HG03520 (cell line): ENCODE measurements around the gene PCBP2.
"Not testable (repeated sequence)": the region's sequence is repeated elsewhere in the genome, so short reads cannot be mapped to it uniquely, and the experiment has no call there.

Source experiments
- ATAC-seq: cut with Tn5 transposase; IDR thresholded peaks from one replicate; pipeline ENCODE4 v1.9.1; 2021; ENCODE audit warnings: mild to moderate bottlenecking, moderate library complexity; ENCODE audit not compliant: unreplicated experiment

PCBP2 gene

DNA sequence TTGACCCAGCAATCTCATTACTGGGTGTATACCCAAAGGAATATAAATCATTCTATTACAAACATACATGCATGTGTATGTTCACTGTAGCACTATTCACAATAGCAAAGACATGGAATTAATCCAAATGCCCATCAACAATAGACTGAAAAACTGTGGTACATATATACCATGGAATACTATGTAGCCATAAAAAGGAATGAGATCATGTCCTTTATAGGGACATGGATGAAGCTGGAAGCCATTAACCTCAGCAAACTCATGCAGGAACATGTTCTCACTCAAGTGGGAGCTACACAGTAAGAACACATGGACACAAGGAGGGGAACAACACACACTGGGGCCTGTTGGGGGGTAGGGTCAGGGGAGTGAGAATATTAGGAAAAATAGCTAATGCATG, 12.3 kb upstream of the PCBP2 start:
- not testable (repeated sequence) for ATAC-seq

DNA sequence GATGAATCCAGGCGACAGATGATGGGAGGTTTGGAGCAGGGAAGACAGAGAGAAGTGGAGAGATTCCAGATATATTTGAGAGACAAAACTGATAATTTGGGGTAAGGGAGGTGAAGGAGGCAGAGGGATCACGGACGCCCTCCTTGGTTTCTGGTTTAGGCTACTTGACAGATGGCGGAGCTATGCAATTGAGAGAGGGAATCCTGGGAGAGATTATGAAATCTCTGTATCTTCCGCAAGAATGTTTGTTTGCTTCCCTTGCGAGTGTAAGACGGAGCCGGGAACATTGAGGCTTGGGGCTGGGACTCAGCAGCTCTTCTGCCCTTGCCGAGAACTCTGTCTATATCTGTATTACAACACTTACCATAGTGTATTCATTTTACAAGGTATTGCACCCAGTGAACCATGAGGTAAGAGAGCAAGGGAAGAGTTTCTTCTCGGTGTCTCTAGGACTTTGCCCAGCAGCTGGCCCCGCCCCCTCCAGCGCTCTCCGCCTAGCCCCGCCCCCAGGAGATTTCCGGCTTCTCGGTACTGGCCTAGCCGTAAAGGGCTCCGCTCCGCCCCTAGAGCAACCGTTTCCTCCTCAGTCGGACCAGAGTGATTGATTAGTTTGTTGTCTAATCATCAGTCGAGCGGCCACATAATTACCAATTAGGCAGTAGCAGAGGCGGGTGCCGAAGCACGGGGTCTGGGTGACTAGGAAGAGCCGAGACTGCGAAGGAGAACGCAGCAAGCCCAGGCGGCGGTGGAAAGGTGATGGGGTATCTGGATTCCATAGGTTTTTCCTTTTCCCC, 10.7 kb upstream of the PCBP2 start, which contains the start of gene PRR13:
Gene PRR13, plus strand, starts transcription at position 695 of the 794 bp plus-strand sequence. CDS start 981 bp downstream, outside the sequence.
- ATAC-seq = peak; percentile 98

DNA sequence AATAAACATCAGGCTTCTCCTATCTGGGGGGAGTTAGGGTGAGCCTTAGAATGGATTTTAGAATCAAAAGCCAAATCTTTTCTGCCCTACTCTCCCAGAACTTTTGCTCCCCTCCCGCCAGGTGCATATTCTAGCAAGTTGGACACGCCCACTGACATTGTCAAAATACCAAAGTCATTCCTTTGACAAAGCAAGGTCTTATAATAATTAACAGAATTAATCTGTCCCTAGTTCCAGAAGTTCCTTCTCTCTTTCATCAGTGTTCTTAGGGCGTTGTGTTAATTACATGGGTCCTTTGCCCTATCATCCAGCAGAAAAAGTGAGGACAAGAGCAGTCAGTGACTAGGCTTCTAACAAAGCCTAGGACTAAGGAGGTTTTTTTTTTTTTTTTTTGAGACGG, 7.9 kb upstream of the PCBP2 start:
- no peak for ATAC-seq

DNA sequence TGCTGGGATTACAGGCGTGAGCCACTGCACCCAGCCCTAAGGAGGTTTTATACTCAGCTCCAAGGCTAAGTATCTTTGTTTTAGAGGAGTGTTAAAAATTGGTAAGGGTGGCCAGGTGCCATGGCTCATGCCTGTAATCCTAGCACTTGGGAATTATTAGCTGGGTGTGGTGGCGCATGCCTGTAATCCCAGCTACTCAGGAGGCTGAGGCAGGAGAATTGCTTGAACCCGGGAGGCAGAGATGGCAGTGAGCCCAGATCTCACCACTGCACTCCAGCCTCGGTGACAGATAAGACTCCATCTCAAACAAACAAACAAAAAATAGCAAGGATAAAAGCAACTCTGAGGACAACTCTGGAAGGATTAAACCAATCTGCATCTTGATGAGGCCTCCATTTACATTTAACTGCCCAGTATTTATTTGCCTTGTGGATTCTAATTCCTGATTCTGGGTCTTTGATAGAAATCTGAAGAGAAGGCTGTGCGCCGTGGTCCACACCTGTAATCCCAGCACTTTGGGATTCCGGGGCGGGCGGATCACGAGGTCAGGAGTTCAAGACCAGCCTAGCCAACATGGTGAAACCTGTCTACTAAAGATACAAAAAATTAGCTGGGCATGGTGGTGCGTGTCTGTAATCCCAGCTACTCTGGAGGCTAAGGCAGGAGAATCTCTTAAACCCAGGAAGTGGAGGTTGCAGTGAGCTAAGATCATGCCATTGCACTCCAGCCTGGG, 7.1 kb upstream of the PCBP2 start:
- ATAC-seq = not testable (repeated sequence)

DNA sequence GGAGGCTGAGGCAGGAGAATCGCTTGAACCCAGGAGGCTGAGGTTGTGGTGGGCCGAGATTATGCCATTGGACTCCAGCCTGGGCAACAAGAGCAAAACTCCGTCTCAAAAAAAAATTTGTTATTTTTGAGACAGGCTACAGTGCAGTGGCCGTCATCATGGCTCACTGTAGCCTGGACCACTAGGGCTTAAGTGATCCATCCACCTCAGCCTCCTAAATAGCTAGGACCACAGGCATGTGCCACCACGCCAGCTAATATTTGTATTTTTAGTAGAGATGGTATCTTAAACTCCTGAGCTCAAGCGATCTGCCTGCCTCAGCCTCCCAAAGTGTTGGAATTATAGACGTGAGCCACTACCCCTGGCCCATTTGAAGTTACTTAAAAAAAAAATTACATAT, 966 bp upstream of the PCBP2 start:
- no peak for ATAC-seq

DNA sequence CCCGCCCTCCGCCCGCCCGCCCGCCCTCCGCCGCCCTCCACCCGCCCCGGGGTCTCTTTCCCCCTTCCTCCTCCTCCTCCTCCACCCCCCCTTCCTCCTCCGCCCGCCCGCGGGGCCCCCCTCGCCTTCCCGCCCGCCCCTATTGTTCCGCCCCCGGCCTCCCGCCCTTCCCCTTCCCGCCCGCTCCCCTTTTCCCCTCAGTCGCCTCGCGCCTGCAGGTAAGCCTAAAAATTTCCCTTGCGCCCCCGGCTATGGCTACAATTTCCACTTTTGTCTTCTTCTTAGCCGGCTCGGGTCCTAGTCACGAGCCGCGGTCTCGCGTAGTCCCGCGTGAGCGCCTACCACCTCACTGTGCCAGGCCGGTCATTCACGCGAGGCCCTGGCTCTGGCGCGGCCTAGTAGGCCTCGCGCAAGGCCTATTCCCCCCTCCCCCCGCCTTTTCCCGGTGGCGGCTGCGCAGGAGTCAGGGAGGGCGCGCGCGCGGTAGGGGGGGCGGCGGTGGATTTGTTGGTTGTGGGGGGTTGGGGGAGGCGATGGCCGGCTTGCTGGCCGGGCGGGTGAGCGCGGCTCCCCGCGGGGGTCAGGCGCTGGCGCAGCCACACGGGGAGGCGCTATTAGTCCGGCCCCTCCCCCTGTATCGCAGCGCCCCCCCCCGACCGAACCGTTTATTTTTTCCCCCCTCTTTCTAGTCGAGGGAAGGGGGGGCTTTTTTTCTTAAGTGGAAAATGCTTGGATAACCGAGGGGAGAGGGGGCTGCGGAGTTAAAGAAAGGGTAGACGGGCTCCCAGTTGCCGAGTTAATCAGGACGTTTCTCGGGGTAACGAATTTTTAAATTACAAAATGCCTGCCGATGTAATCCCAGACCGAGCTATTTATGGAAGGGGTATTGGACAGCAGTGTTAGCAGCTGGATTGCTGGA, 516 bp downstream of the PCBP2 start:
- ATAC-seq = no peak

DNA sequence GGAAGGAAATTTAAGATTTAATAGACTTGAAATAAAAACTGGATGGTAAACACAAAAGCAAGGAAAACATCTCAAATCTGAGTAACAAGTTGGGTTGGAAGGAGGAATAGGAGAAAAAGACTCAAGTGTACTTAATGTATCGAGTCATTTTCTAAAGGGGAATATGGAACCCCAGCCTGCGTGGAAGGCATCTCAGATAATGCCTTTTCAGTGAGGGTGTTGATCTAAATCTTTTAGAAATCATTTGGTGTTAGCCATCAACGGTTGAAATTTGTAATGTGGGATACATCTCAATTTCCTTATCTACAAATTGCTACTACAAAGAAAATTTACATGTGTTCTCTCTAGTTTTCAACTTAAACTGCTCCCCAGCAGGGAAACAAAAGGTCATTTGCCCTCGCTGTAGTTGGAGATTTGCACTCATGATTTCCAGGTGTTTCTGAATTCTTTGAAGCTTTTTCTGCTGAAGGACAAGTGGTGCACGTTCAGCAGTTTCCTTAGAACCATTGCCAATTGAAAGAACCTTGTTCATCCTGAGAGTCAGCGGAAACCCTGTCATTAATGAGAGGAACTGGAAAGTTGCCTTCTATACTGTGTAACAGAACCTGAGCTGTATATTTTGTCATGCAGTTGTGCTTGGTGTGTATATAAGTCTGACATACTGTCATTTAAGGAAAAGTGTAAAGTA, 2.2 kb downstream of the PCBP2 start:
- ATAC-seq = no peak

DNA sequence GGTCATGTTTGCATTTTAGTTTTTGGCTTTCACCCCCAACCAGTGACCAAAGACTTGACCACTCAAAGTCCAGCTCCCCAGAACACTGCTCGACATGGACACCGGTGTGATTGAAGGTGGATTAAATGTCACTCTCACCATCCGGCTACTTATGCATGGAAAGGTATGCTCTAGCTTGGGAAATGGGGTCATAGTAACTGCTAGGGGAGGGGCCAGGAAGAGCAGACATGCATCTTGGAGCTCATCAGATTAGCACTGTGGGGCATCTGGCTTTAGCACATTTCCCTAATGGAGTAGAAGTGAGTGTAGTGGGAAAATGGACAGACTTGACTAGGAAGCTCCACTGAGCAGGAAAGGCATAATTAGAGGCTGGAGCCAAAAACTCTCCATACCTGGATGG, 2.8 kb downstream of the PCBP2 start:
- no peak for ATAC-seq

DNA sequence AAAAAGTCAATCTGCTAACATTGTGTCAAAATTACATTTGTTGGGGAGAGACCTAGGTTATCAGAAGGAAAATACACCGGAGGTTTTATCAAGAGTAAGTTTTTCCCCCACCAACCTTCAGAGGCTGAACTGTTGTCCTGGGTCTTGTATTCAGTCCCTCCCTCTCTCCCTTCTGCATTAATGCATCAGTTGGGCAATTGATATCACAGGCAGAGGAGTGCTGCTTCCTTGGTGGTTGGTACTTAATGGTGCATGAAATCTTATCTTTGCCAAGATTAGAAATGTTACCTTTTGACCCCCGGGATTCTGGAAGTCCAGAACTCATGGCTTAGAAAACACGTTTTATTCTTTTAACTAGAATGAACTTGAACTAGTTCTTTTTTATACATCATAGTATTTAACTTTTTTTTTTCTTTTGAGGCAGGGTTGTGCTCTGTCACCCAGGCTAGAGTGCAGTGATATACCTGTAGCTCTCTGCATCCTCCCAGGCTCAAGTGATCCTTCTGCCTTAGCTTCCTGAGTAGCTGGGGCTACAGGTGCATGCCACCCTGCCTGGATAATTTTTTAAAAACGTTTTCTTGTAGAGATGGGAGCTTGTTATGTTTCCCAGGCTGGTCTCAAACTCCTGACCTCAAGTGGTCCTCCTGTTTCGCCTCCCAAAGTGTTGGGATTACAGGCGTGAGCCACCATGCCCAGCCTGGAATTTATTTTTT, 4.9 kb downstream of the PCBP2 start:
- no peak for ATAC-seq

DNA sequence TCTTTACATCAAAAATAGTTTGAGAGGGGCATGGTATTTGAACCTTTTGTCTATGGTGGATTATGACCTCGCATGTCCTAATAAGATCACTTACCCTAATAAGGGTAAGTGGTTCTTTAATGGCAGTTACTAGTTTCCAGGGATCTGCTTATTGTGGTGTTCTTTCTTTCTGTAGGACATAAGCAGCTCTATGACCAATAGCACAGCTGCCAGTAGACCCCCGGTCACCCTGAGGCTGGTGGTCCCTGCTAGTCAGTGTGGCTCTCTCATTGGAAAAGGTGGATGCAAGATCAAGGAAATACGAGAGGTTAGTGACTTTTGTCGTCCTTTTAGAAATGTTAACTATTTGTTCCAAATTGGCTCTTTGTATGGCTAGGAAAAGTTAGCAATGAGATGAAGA, 7.2 kb downstream of the PCBP2 start:
- no peak for ATAC-seq

DNA sequence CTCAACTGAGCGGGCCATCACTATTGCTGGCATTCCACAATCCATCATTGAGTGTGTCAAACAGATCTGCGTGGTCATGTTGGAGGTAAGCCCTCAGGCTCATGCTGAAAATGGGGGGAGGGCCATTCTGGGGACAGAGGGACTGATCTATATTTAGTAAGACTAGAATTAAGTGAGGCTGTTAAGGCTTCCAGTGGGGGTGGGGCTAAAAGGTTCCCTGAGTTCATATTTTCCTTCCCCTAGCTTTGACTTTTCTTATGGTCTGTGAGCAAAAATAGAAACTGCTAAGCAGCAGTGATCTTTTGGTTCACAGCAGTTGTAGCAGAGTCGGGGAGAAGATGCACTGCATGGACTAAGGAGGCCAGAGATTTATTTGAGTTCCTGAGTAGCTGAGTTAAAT, 9.2 kb downstream of the PCBP2 start:
- ATAC-seq = no peak

DNA sequence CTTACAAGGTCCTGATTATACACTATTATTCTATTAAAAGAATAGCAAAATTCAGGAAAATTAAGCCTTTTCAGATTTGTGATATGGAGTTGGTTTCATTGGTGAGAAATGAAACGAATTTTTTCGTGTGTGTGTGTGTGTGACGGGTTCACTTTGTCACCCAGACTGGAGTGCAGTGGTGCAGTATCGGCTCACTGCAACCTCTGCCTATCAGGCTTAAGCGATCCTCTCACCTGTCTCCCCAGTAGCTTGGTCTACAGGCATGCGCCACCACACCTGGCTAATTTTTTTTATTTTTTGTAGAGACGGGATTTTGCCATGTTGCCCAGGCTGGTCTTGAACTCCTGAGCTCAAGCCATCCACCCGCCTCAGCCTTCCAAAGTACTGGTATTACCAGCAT, 9.7 kb downstream of the PCBP2 start:
- no peak for ATAC-seq

DNA sequence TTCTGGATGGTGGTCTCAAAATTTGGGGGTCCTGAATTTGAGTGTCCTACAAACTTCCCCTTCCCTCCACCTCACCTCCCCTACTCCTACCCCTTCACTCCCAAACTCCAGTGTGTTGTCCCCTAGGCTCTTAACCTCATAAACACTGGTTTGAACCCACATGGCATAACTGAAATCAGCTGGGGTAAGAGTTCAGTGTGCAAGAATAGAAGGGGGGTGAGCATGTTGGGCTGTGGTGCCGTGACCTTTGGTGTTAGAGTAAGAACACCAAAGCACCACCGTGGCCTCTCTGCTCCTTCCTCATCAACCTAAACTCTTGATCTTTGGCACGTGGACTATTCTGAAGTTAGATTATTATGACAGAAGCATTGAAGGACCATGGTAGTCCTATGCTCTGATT, 11.0 kb downstream of the PCBP2 start:
- ATAC-seq = no peak

DNA sequence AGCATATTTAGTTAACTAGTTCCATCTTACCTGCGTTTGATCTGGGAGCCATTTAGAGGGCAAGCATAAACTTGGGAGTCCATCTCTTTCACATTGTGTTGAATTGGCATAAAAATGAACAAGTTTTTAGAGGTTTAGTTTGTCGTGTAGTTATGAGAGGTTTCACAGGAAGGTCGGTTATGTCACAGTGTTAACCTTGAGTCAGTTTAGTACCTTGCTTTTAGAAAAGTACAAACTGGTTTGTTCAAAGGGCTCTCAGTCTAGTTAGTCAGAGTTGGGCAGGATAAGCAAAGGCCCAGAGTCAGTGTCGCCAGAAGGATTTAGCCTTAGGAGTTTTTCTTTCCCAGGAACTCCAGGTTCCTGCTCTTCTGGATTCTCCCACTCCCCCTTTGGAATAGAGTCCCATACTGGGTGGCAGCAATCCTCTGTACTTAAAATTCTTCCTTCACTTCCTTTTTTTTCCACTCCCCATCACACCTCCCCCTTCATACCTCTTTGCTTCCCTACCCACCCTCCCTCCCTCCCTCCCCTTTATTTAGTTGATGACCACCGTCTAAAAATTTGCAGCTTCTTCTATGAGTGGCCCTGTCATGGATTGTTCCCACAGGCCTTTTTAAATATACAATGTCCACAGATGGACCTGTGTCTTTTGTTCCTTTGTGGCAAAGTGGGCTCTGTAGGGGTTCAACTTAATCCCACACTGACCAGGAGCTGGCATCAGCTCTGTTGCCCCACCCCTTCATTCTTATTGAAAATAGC, 12.1 kb downstream of the PCBP2 start:
- ATAC-seq = no peak

DNA sequence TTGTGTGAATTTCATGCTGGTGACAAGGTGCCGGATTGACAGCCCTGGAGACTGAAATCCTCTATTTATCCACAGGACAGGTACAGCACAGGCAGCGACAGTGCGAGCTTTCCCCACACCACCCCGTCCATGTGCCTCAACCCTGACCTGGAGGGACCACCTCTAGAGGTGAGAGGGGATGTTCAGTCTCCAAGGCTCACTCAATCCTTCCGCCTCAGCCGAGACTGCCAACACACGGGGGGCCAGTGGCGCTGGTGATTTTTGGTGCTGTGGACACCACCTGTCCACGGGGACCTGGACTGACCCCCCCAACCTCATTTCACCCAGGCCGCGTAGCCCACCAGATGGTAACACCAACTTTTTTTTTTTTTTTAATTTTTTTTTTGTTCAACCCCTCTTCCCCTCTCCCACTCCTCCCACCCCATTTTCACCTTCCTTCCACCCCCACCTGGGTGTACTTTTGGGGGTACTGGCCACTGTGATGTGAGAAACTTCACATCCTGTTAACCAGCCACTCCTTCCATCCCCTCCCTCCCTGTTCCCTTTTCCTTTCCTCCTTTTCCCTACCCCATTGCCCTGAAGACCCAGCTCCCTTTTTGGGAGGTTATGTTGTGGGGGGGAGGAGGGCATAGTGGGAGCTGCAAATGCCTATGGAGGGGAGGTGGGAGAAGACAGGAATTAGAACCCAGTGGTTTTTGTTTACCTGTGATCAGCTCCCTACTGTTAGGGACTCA, 12.9 kb downstream of the PCBP2 start:
- ATAC-seq = no peak

DNA sequence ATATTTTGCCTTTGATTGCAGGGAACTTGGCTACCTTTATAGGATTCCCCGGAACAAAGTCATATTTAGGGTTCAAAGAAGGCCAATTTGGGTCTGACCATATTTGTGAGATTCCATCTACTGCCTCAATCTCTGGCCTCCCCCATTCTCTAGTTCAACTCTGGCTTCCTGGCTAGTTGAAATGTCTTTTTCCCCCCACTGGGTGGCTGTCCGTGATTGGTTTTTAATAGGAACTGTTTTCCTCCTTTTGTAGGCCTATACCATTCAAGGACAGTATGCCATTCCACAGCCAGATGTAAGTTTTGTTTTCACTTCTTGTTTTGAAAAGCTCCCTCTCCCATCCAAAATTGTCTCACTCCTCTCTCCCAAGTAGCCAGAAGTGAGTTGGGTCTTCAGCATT, 13.8 kb downstream of the PCBP2 start:
- ATAC-seq = no peak

DNA sequence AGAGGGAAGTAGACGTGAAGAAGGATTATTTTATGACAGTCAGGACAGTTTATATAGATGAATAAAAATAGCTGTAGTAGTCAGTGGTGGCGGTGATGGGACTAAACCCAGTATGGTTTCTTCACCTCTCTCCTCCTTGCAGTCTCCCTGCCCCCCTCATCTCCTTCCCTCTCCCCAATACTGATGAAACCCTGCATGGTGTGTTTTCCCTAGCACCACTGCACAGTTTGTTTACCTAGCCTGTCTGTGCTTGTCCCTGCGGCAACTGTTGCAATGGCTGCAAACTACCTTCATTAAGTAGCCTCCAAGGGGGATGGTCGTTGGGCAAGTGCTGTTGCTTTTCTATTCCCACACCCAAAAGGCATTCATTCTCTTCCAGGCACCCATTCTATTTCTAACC, 14.7 kb downstream of the PCBP2 start:
- ATAC-seq = no peak

DNA sequence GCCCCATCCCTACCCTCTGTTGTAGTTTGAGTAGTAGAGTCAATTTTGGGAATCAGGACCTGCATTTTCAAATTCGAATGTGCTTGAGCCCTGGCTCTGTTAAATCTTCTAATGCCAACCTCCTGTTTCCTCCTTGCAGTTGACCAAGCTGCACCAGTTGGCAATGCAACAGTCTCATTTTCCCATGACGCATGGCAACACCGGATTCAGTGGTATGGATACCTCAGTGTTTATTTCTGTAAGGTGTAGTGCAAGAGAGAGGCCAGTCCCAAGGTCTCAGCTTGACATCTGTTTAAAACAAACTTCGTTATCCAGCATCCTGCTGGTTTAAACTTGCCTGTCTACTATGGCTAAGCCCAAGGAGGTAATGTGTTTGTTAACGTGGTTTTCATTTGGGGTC, 15.2 kb downstream of the PCBP2 start:
- no peak for ATAC-seq

DNA sequence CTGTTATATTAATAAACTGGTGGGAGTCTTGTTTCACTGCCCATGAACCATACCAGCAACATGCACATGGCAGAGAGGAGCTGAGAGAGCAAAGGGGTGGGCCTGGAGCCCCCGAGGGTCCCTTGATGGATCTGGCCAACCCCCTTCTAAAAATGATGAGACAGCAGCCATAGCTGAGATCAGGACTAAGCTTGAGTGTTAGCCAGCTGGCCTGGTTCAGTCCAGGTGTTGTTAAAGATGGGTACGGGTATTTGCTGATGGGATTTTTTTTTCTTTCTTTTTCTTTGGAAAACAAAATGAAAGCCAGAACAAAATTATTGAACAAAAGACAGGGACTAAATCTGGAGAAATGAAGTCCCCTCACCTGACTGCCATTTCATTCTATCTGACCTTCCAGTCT, 16.0 kb downstream of the PCBP2 start:
- no peak for ATAC-seq
